Psoas muscle (tissue), 8 donors: ENCODE measurements around the gene FOXN3. TPM values are rescaled to one million over a fixed set of nuclear protein-coding genes. Genes with fewer than 3 reads are reported as not detected.
"Not testable (repeated sequence)": the region's sequence is repeated elsewhere in the genome, so short reads cannot be mapped to it uniquely, and the experiment has no call there.

Source experiments
- ATAC-seq, 4 donors: fragments of 200-7000 bp; cut with Tn5 transposase; one replicate each; pipeline ENCODE4 v1.9.1; 2020; ENCODE audit warnings: moderate library complexity in 3 of 4, mild to moderate bottlenecking in 2 of 4
- DNase-seq, 2 donors: peaks; one replicate each; pipeline ENCODE4 v3.0.0-alpha.2; 2020
- H3K27ac ChIP-seq: fragments of 200-600 bp; one replicate; pipeline ENCODE4 v1.8.0; 2022
- H3K27me3 ChIP-seq, 3 donors: fragments of 200-600 bp in 1 of 3; one replicate each; pipeline versions ENCODE4 v1.6.1 to v1.8.0; 2013 to 2022; ENCODE audit warnings: low read length in 2 of 3, mild to moderate bottlenecking in 2 of 3, moderate library complexity in 1 of 3; ENCODE audit not compliant: insufficient read depth in 3 of 3
- H3K36me3 ChIP-seq, 2 donors: fragments of 200-600 bp in 1 of 2; one replicate each; pipeline versions ENCODE4 v1.6.1 to v1.8.0; 2013 to 2022; ENCODE audit warnings: low read depth in 1 of 2, mild to moderate bottlenecking in 1 of 2, moderate library complexity in 1 of 2; ENCODE audit not compliant: insufficient read depth in 1 of 2
- H3K4me1 ChIP-seq: fragments of 200-600 bp; one replicate; pipeline ENCODE4 v1.8.0; 2022
- H3K4me3 ChIP-seq: fragments of 200-600 bp; one replicate; pipeline ENCODE4 v1.8.0; 2022; ENCODE audit warnings: mild to moderate bottlenecking
- H3K9me3 ChIP-seq: fragments of 200-600 bp; one replicate; pipeline ENCODE4 v1.8.0; 2022
- WGBS, 3 donors: extraction: QIAGEN DNeasy Blood & Tissue Kit; methylation state at CpG; one replicate each; pipeline versions ENCODE4 v1.1.6 to v1.1.7; 2013; 5-methylcytosine and 5-hydroxymethylcytosine counted together
- intact Hi-C, 2 donors: fragments of 100-400 bp; cut with DNase I; formaldehyde crosslinking; loops; one replicate each; pipeline versions ENCODE4 v1.11.0 to v1.14.2; 2022
- polyA plus RNA-seq, 3 donors: library from polyadenylated mRNA; stranded (reverse); fragments of 200-250 nt; gene quantifications; one replicate each; pipeline ENCODE4 v1.2.3, GENCODE V29; 2013
- total RNA-seq, 4 donors: library from RNA; stranded (reverse); fragmentation: NEBNext Ultra II Directional in 2 of 4; extraction: Animal tissue kit (Norgen Biotek cat#: 25700) in 2 of 4; gene quantifications; one replicate each; pipeline versions ENCODE4 v1.2.1 to v1.2.4, GENCODE V29; 2021 to 2023
- TF ChIP-seq, protein P1 (sequence below): fragments of 200-600 bp; IDR thresholded peaks from one replicate; pipeline ENCODE4 v1.8.0; 2022; ENCODE audit warnings: antibody characterized with exemption
- donor health status: healthy with polysubstance abuse.
- donor health status: DM: no; HTN: no; CAD: no; lungs with moderate emphysema.
- donor health status: Bipolar disorder and iron deficiency.
- donor health status: healthy.
- donor health status: DM: yes; HTN: yes; CAD: no.
- donor health status: DM: no; HTN: no; CAD: no.
- donor health status: DM: no; HTN: no; CAD: no.
- donor health status: DM: yes; HTN: yes; CAD: no.

Gene FOXN3
- total and polyA plus RNA-seq, 7 donors, result 10.1 to 123 (median 73.6) TPM

DNA sequence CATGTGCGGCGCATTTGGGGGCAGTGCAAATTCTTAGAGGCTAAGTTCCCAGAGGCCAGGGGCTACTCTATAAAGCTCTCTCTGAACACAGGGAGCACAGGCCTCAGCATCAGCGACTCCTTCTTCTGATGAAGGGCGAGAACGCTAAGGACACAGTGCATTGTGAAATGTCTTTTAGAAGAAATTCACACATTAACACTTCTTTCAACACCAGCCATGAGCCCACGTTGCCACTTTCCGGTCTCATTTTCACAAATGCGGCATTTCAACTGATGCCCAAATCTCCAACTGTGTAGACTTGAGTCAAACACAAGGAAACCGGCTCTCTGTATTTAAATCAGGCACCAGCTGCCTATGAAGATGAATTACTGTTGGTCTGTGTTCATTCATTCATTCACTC is 162.0 kb downstream of the FOXN3 start:
- intact Hi-C loops, result loop anchor here in 1 of 2 donors (5.0 kb wide), 1 partner anchor 47 kb away; no protein-coding TSS in a partner anchor
- ATAC-seq, result no peak

DNA sequence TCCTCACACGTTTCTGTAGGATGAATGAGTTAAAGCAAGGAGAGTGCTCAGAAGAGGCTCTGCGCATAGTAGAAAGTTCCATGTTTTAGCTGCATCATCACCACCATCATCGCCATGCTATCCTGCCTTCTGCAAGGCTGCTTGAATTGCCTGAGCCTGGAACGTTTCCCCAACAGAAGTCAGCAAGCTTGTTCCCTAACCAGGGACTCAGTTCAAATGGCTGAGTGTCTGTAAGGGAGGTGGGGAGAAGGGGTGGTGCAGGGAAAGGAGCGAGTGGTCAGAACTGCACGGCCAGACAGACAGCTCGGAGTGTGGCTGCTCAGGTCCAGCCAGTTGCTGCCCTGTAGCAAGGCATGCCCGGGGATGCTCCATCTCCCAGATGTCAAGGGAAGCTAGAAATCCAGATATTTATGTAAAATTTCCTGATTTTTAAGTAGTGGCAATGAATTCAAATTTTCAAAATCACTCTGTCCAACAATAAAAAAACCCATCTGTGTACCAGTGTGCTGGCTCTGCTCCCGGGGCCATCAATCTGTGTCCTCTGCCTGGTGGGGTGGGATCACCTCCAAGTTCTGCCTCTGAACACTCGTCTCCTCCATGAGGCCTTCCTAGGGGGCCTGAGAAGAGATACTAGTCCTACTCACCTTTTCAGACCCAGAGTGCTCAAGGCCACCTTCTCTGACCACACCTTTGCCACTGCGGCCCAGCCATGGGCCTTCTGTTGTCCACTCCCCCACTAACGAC is 162.7 kb downstream of the FOXN3 start:
- ATAC-seq, result no peak
- intact Hi-C loops, result no loop called here
- H3K4me3 ChIP-seq, result no peak overlapping the region
- TF ChIP-seq, protein P1, sequence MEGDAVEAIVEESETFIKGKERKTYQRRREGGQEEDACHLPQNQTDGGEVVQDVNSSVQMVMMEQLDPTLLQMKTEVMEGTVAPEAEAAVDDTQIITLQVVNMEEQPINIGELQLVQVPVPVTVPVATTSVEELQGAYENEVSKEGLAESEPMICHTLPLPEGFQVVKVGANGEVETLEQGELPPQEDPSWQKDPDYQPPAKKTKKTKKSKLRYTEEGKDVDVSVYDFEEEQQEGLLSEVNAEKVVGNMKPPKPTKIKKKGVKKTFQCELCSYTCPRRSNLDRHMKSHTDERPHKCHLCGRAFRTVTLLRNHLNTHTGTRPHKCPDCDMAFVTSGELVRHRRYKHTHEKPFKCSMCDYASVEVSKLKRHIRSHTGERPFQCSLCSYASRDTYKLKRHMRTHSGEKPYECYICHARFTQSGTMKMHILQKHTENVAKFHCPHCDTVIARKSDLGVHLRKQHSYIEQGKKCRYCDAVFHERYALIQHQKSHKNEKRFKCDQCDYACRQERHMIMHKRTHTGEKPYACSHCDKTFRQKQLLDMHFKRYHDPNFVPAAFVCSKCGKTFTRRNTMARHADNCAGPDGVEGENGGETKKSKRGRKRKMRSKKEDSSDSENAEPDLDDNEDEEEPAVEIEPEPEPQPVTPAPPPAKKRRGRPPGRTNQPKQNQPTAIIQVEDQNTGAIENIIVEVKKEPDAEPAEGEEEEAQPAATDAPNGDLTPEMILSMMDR, result no peak
- no peak overlapping the region for H3K27ac ChIP-seq
- no peaks in the 10 kb centered on the region for H3K27me3 ChIP-seq
- no peak for DNase-seq
- H3K36me3 ChIP-seq, result no peaks in the 10 kb centered on the region
- H3K4me1 ChIP-seq, result peaks cover 30% of the 10 kb centered on the region
- H3K9me3 ChIP-seq, result no peaks in the 10 kb centered on the region
- WGBS, 3 donors, result 64 to 75% (median 67%) methylated on average over 12 of the region's 12 CpGs

More for the DNA sequence above, 162.0 kb downstream of the FOXN3 start:
- no peaks in the 10 kb centered on the region for H3K36me3 ChIP-seq
- H3K4me1 ChIP-seq, result peaks cover 26% of the 10 kb centered on the region
- no peak overlapping the region for H3K4me3 ChIP-seq
- H3K27me3 ChIP-seq, result no peaks in the 10 kb centered on the region
- no peak overlapping the region for H3K27ac ChIP-seq
- H3K9me3 ChIP-seq, result no peaks in the 10 kb centered on the region
- DNase-seq, result no peak
- TF ChIP-seq, protein P1, result no peak
- WGBS, 3 donors, result 88 to 94% (median 92%) methylated on average over 9 of the region's 9 CpGs

DNA sequence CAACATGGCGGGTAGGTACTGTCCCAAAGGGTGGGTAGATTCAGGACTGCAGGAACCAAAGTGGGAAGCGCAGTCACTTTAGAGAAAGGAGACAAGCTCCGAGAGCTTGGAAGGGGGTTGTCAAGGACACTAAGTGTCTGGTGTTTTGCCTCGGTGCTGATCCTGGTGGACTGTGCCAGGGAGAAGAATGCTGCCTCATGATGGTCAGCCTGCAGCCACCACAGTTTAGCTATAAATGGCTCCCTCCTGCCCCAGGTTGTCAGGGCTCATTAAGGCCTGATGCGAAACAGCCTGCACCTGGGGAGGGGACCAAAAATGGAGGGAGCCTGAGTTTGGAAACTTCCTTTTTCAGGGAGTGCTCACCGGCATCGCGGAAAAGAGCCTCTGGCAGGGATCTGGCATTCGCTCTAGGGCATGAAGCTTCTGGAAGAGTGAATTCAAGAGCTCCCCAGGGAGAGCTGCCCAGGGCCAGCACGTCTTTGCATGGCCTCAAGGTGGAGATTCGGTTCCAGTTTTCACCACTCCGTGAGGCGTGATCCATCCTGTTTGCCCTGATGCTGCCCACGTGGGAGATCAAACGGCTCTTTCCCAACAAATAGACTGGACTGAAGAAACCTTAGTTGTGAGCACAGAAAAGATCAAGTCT is 164.0 kb downstream of the FOXN3 start:
- peaks cover 43% of the 10 kb centered on the region for H3K4me1 ChIP-seq
- no peaks in the 10 kb centered on the region for H3K9me3 ChIP-seq
- H3K4me3 ChIP-seq, result no peak overlapping the region
- WGBS, 3 donors, result 53 to 77% (median 61%) methylated on average over 15 of the region's 15 CpGs
- TF ChIP-seq, protein P1, result peak; percentile 22
- H3K36me3 ChIP-seq, result no peaks in the 10 kb centered on the region
- intact Hi-C loops, result no loop called here
- H3K27me3 ChIP-seq, result no peaks in the 10 kb centered on the region
- DNase-seq, result peak; percentile 29 to 61
- peak; percentile 63 to 77 (median 68) for ATAC-seq
- no peak overlapping the region for H3K27ac ChIP-seq

DNA sequence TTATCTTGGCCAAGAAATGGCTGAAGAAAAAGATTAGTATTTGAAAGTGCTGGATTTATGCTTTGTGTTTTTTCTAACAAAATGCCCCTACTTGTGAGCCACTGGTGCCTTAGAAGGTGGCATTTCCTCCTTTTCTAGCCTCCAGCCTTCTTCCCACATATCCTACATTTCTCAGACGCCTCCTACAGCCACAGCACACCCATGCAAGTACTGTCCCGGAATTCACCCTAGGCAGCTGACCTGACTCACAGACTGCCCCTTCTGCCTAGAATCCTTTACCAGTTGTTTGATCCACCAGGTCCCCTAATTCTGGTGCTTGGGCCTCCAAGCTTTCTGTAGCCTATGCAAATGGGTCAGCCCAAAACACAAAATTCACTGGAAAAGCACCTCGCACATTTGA is 166.0 kb downstream of the FOXN3 start:
- ATAC-seq, result no peak
- Histone ChIP-seq H3K4me1 (peaks cover 34% of the 10 kb centered on the region), H3K9me3 (no peaks in the 10 kb centered on the region), H3K36me3 (no peaks in the 10 kb centered on the region), H3K27ac (no peak overlapping the region), H3K27me3 (no peaks in the 10 kb centered on the region), H3K4me3 (no peak overlapping the region)
- no peak for DNase-seq
- WGBS, 3 donors, result 95 to 98% (median 96%) methylated on average over 3 of the region's 3 CpGs
- intact Hi-C loops, result no loop called here
- TF ChIP-seq, protein P1, result no peak

DNA sequence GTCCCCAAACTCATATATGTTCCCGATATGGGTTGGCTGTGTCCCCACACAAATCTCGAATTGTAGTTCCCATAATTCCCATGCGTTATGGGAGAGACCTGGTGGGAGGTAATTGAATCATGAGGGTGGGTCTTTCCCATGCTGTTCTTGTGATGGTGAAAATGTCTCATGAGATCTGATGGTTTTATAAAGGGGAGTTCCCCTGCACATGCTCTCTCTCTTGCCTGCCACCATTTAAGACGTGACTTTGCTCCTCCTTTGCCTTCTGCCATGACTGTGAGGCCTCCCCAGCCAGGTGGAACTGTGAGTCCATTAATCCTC is 166.4 kb downstream of the FOXN3 start:
- H3K27ac ChIP-seq, ATAC-seq, H3K27me3 ChIP-seq, H3K36me3 ChIP-seq, intact Hi-C loops, H3K4me3 ChIP-seq, H3K9me3 ChIP-seq, DNase-seq: not testable (repeated sequence)
- WGBS, 3 donors, result 95 to 99% (median 98%) methylated on average over 4 of the region's 4 CpGs
- H3K4me1 ChIP-seq, result peaks cover 30% of the 10 kb centered on the region
